ENCODE measurements around the gene POU3F1. TPM values are rescaled to one million over a fixed set of nuclear protein-coding genes. Genes with fewer than 3 reads are reported as not detected.

Gene POU3F1
- total RNA-seq, 1 experiment from 2014 or later = not detected

GRCh38 chr1:38062361-38063288, 16.0 kb upstream of the POU3F1 start:
- no peak for DNase-seq
- Mint-ChIP-seq H3K9me3 (ENCODE audit: low read depth, unreplicated experiment) (no peaks in the 10 kb centered on the region), H3K27ac (ENCODE audit: unreplicated experiment) (no peak overlapping the region), H3K36me3 (ENCODE audit: insufficient read depth, unreplicated experiment) (no peaks in the 10 kb centered on the region), H3K4me3 (ENCODE audit: low read depth, unreplicated experiment) (no peak overlapping the region), H3K4me1 (ENCODE audit: low read depth, unreplicated experiment) (no peaks in the 10 kb centered on the region), H3K27me3 (ENCODE audit: unreplicated experiment) (peaks cover 69% of the 10 kb centered on the region)
- CTCF ChIA-PET = interaction anchor here (2.1 kb wide), 1 partner anchor 9 kb away, joined by 8 read pairs; no protein-coding TSS in a partner anchor
- no peak for TF ChIP-seq CTCF (IDR thresholded peaks at IDR 0.05; ENCODE audit: unreplicated experiment)
- intact Hi-C loops (cut with micrococcal nuclease; ENCODE audit: unreplicated experiment) = no loop called here
- no TSS peak for BruUV-seq (replicated peaks)

GRCh38 chr1:38061883-38062328, 15.3 kb upstream of the POU3F1 start:
- BruUV-seq (replicated peaks) = no TSS peak
- H3K4me1 Mint-ChIP-seq (ENCODE audit: low read depth, unreplicated experiment) = no peaks in the 10 kb centered on the region
- no peak overlapping the region for H3K27ac Mint-ChIP-seq (ENCODE audit: unreplicated experiment)
- H3K4me3 Mint-ChIP-seq (ENCODE audit: low read depth, unreplicated experiment) = no peak overlapping the region
- no peak for DNase-seq
- CTCF ChIA-PET = interaction anchor here (2.1 kb wide), 1 partner anchor 9 kb away, joined by 8 read pairs; no protein-coding TSS in a partner anchor
- intact Hi-C loops (cut with micrococcal nuclease; ENCODE audit: unreplicated experiment) = no loop called here
- H3K36me3 Mint-ChIP-seq (ENCODE audit: insufficient read depth, unreplicated experiment) = no peaks in the 10 kb centered on the region
- H3K27me3 Mint-ChIP-seq (ENCODE audit: unreplicated experiment) = peaks cover 65% of the 10 kb centered on the region
- H3K9me3 Mint-ChIP-seq (ENCODE audit: low read depth, unreplicated experiment) = no peaks in the 10 kb centered on the region
- TF ChIP-seq CTCF (IDR thresholded peaks at IDR 0.05; ENCODE audit: unreplicated experiment) = no peak

- intact Hi-C loops (cut with micrococcal nuclease; ENCODE audit: unreplicated experiment) = no loop called here
- H3K36me3 Mint-ChIP-seq (ENCODE audit: insufficient read depth, unreplicated experiment) = no peaks in the 10 kb centered on the region
- peaks cover 65% of the 10 kb centered on the region for H3K27me3 Mint-ChIP-seq (ENCODE audit: unreplicated experiment)
- DNase-seq = no peak
- H3K9me3 Mint-ChIP-seq (ENCODE audit: low read depth, unreplicated experiment) = no peaks in the 10 kb centered on the region
- TF ChIP-seq CTCF (IDR thresholded peaks at IDR 0.05; ENCODE audit: unreplicated experiment) = no peak
- H3K4me3 Mint-ChIP-seq (ENCODE audit: low read depth, unreplicated experiment) = no peak overlapping the region
- CTCF ChIA-PET = interaction anchor here (2.1 kb wide), 1 partner anchor 10 kb away, joined by 8 read pairs; no protein-coding TSS in a partner anchor
- H3K27ac Mint-ChIP-seq (ENCODE audit: unreplicated experiment) = no peak overlapping the region
- BruUV-seq (replicated peaks) = no TSS peak
- H3K4me1 Mint-ChIP-seq (ENCODE audit: low read depth, unreplicated experiment) = no peaks in the 10 kb centered on the region
Measured at GRCh38 chr1:38061290-38061689, 14.7 kb upstream of the POU3F1 start.

GRCh38 chr1:38060498-38060897, 13.9 kb upstream of the POU3F1 start:
- Mint-ChIP-seq H3K27ac (ENCODE audit: unreplicated experiment) (no peak overlapping the region), H3K4me3 (ENCODE audit: low read depth, unreplicated experiment) (no peak overlapping the region), H3K27me3 (ENCODE audit: unreplicated experiment) (peaks cover 65% of the 10 kb centered on the region), H3K4me1 (ENCODE audit: low read depth, unreplicated experiment) (no peaks in the 10 kb centered on the region), H3K36me3 (ENCODE audit: insufficient read depth, unreplicated experiment) (no peaks in the 10 kb centered on the region), H3K9me3 (ENCODE audit: low read depth, unreplicated experiment) (no peaks in the 10 kb centered on the region)
- no TSS peak for BruUV-seq (replicated peaks)
- intact Hi-C loops (cut with micrococcal nuclease; ENCODE audit: unreplicated experiment) = no loop called here
- no peak for DNase-seq
- CTCF ChIA-PET = interaction anchor here (2.1 kb wide), 1 partner anchor 11 kb away, joined by 8 read pairs; no protein-coding TSS in a partner anchor
- no peak for TF ChIP-seq CTCF (IDR thresholded peaks at IDR 0.05; ENCODE audit: unreplicated experiment)
